ENCODE results near the gene VPS45.

Gene VPS45

DNA sequence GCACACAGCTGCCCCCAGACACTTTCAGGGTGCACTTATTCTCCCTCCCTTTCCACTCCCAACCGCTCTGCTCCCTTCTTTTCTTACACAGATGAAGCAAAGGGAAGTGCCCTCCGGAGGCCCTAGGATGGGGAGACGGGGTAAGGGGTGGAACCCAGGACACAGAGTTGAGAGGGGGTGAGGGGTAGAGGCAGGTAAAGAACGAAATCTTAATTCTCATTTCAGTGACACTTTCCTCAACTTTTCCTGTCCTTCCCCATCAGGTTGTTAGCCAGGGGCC, 94.9 kb downstream of the VPS45 start:
- no peak for DNase-seq
- no peaks in the 10 kb centered on the region for H3K9me3 ChIP-seq (ENCODE audit: severe bottlenecking)
- H3K4me3 ChIP-seq (ENCODE audit: low read depth, low read length) = no peak overlapping the region
- TF ChIP-seq, protein P1, sequence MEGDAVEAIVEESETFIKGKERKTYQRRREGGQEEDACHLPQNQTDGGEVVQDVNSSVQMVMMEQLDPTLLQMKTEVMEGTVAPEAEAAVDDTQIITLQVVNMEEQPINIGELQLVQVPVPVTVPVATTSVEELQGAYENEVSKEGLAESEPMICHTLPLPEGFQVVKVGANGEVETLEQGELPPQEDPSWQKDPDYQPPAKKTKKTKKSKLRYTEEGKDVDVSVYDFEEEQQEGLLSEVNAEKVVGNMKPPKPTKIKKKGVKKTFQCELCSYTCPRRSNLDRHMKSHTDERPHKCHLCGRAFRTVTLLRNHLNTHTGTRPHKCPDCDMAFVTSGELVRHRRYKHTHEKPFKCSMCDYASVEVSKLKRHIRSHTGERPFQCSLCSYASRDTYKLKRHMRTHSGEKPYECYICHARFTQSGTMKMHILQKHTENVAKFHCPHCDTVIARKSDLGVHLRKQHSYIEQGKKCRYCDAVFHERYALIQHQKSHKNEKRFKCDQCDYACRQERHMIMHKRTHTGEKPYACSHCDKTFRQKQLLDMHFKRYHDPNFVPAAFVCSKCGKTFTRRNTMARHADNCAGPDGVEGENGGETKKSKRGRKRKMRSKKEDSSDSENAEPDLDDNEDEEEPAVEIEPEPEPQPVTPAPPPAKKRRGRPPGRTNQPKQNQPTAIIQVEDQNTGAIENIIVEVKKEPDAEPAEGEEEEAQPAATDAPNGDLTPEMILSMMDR (IDR thresholded peaks at IDR 0.05; ENCODE audit: low read depth, low read length) = no peak
- no peaks in the 10 kb centered on the region for H3K27me3 ChIP-seq (ENCODE audit: insufficient read depth, low read depth, severe bottlenecking)
- peaks cover 31% of the 10 kb centered on the region for H3K36me3 ChIP-seq
- H3K27ac ChIP-seq = no peak overlapping the region

DNA sequence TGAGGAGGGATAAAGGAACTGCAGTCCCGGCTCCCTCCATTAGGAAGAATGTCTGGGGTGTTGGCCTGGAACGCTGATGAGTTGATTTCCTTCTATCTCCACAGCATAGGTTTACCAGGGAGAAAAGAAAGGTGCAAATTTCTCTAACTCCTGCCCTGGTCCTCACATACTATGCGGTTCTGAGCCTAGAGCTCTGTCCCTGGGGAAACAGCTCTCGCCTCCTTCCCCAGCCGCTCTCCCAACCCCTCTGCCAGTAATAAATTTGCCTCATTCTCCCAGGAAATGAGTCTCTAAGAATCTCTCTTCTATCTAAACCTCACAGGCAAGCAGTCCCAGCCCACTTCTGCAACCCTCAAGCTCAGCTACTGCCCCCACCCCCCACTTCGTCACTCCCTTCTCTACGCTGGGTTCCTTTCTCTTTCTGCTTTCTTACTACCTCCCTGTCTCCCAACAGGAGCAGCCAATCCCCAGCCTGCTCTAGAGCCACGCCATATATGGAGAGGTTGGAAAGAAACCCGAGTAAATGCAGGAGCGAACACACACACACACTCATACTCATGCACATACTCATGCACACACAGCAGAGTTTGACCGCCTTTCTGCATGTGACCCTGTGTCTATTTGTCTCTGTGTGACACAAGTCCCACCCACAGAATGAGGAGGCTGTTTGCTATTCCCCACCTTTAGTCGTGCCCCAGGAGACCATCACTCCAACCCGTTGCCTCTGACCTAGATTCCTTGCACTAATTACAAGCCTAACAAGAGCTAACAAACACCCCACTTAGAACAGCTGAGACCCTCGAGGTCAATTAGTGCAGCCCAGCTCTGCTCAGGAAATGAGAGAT, 95.5 kb downstream of the VPS45 start:
- Histone ChIP-seq H3K4me3 (ENCODE audit: low read depth, low read length) (no peak overlapping the region), H3K36me3 (peaks cover 26% of the 10 kb centered on the region), H3K27me3 (ENCODE audit: insufficient read depth, low read depth, severe bottlenecking) (no peaks in the 10 kb centered on the region), H3K9me3 (ENCODE audit: severe bottlenecking) (no peaks in the 10 kb centered on the region), H3K27ac (peak overlapping the region; percentile 27)
- TF ChIP-seq, protein P1 (IDR thresholded peaks at IDR 0.05; ENCODE audit: low read depth, low read length) = peak; percentile 15; the same call in 1 of the 2 replicates
- peak; percentile 71 for DNase-seq

DNA sequence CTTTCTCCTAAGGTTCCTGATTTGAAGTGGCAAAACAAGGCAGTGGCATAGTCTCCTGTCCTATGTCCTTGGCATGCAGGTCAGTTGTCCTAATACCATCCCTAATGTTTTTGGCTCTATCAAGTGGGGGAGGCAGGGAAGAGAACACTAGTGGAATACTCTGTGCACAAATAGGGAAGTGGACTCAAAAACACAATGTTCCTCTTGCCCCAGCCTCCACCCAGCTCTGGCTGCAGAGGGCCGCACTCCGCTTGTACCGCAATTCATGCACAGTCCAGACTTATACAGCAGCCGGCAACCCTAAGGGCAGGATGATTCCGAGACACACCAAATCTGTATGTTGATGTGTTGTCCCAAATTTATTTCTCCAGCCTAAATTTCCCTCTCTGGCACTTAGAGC, 96.6 kb downstream of the VPS45 start:
- Histone ChIP-seq H3K27me3 (ENCODE audit: insufficient read depth, low read depth, severe bottlenecking) (no peaks in the 10 kb centered on the region), H3K27ac (no peak overlapping the region), H3K9me3 (ENCODE audit: severe bottlenecking) (no peaks in the 10 kb centered on the region), H3K36me3 (peaks cover 14% of the 10 kb centered on the region), H3K4me3 (ENCODE audit: low read depth, low read length) (no peak overlapping the region)
- no peak for DNase-seq
- TF ChIP-seq, protein P1 (IDR thresholded peaks at IDR 0.05; ENCODE audit: low read depth, low read length) = no peak

DNA sequence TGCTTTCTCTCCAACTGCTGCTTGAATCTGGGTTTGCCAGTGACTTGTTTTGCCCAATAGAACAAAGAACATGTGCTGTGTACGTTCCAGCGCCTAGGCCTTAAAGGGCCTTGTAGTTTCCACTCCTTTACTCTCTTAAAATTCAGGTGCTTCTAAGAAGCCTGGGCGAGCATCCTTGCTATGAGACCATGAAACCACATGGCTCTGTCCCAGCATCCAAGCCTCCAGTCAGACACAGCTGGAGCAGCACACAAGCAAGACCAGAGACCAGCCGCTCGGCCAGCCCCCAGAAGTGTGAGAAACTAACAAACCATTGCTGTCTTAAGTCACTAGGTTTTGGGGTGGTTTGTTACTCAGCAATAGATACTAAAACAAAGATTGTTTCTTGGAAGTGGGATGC, 97.2 kb downstream of the VPS45 start:
- Histone ChIP-seq H3K9me3 (ENCODE audit: severe bottlenecking) (no peaks in the 10 kb centered on the region), H3K36me3 (peaks cover 9% of the 10 kb centered on the region), H3K27ac (no peak overlapping the region), H3K27me3 (ENCODE audit: insufficient read depth, low read depth, severe bottlenecking) (no peaks in the 10 kb centered on the region), H3K4me3 (ENCODE audit: low read depth, low read length) (no peak overlapping the region)
- TF ChIP-seq, protein P1 (IDR thresholded peaks at IDR 0.05; ENCODE audit: low read depth, low read length) = no peak
- DNase-seq = no peak

DNA sequence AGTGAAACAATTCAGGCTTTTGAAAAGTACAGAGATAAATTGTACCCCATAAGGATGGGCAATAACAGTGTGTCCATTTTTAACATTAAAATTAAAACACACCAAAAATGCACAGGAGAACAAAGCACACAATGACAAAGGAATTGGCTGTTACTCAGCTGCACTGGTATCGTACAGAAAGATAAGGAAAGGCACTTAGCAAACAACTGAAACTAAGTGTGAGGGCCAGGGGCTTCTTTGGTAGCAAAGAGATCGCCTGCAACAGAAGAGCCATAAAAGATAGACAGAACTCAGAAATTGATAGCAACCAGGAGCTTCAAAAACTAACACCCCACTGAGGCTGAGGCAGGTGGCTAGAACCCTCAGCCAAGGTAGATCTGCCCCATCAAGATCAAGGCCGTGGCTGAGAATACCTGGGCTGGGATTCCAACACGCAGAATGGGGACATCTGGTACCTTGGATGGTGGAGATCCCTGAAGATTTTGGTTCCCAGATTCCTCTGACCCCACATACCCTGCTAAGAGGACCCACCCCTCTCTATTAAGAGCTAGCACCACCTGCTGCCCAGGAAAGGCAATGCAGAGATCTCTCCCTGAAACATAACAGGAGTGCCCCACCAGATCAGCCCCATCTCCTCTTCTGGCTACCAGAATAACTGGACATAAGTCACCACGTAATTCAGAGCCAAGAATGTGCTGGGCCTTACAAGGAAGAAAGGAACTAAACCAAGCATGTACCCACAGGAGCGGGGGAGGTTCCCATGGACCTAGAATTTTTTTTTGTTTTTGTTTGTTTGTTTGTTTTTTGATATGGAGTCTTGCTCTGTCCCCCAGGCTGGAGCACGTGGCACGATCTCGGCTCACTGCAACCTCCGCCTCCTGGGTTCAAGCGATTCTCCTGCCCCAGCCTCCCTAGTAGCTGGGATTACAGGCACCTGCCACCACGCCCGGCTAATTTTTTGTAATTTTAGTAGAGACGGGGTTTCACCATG, 98.3 kb downstream of the VPS45 start:
- Histone ChIP-seq H3K4me3 (ENCODE audit: low read depth, low read length) (no peak overlapping the region), H3K9me3 (ENCODE audit: severe bottlenecking) (no peaks in the 10 kb centered on the region), H3K27me3 (ENCODE audit: insufficient read depth, low read depth, severe bottlenecking) (no peaks in the 10 kb centered on the region), H3K36me3 (no peaks in the 10 kb centered on the region), H3K27ac (no peak overlapping the region)
- TF ChIP-seq, protein P1 (IDR thresholded peaks at IDR 0.05; ENCODE audit: low read depth, low read length) = peak; percentile 95
- DNase-seq = peak; percentile 88

Measured in WERI-Rb-1 (cell line).